OCI-LY1 (cell line): ENCODE data around the gene ADAMTS17.

Experiments
- EZH2 ChIP-seq: fragments of 200-600 bp; sonication (generic), shearing (Covaris generic); IDR thresholded peaks from 2 replicates; pipeline ENCODE4 v1.8.0; 2017; ENCODE audit warnings: borderline replicate concordance, mixed run types, mild to moderate bottlenecking, antibody characterized with exemption, low read length, moderate library complexity, mixed read lengths
- TF ChIP-seq, protein P1 (sequence below): fragments of 200-600 bp; sonication (generic), shearing (Covaris generic); IDR thresholded peaks from 2 replicates; pipeline ENCODE4 v1.5.1; 2017; ENCODE audit warnings: mild to moderate bottlenecking, antibody characterized with exemption, low read length, moderate library complexity, mixed read lengths

DNA sequence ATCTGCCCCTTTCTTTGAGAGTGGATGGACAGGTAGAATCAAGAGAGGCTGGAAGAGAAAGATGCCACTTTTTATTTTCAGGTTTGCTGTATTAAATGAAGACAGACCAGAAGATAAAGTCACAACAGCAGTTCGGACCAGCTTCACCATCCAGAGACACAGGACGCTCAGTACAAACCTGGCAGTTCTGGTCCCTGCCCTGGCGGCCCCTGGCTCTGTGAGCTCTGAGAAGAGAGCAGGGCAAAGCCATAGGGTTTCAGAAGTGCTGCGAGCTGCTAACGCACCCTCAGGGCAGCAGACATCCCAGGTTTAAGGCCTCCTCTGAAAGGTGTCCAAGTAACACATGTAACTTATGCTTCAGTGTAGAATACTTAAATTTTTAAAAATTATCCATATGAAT, 216.8 kb downstream of the ADAMTS17 start:
- TF ChIP-seq, protein P1, sequence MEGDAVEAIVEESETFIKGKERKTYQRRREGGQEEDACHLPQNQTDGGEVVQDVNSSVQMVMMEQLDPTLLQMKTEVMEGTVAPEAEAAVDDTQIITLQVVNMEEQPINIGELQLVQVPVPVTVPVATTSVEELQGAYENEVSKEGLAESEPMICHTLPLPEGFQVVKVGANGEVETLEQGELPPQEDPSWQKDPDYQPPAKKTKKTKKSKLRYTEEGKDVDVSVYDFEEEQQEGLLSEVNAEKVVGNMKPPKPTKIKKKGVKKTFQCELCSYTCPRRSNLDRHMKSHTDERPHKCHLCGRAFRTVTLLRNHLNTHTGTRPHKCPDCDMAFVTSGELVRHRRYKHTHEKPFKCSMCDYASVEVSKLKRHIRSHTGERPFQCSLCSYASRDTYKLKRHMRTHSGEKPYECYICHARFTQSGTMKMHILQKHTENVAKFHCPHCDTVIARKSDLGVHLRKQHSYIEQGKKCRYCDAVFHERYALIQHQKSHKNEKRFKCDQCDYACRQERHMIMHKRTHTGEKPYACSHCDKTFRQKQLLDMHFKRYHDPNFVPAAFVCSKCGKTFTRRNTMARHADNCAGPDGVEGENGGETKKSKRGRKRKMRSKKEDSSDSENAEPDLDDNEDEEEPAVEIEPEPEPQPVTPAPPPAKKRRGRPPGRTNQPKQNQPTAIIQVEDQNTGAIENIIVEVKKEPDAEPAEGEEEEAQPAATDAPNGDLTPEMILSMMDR, result no peak
- TF ChIP-seq EZH2, result no peak
